ENCODE measurements around the gene SULT1C2.

- TF ChIP-seq MYC (CRISPR knock-in tag; IDR thresholded peaks at IDR 0.05; ENCODE audit: borderline replicate concordance) (no peak), MEIS2 (CRISPR knock-in tag; IDR thresholded peaks at IDR 0.05) (no peak), HNF4G (IDR thresholded peaks at IDR 0.05; ENCODE audit: borderline replicate concordance, low read depth, low read length) (no peak), HNF4G (CRISPR knock-in tag; IDR thresholded peaks at IDR 0.05; ENCODE audit: borderline replicate concordance, low read depth) (no peak), TBL1XR1 (IDR thresholded peaks at IDR 0.05; ENCODE audit: borderline replicate concordance, low read length, partially characterized antibody) (no peak), KAT7 (CRISPR knock-in tag; IDR thresholded peaks at IDR 0.05; ENCODE audit: borderline replicate concordance) (no peak), ZNF232 (CRISPR knock-in tag; IDR thresholded peaks at IDR 0.05; ENCODE audit: borderline replicate concordance) (no peak), NFE2 (CRISPR knock-in tag; IDR thresholded peaks at IDR 0.05) (no peak), ZNF335 (CRISPR knock-in tag; IDR thresholded peaks at IDR 0.05) (no peak), ELF4 (CRISPR knock-in tag; IDR thresholded peaks at IDR 0.05; ENCODE audit: borderline replicate concordance) (no peak), PATZ1 (CRISPR knock-in tag; IDR thresholded peaks at IDR 0.05) (no peak), ZNF564 (CRISPR knock-in tag; IDR thresholded peaks at IDR 0.05) (no peak), REXO4 (CRISPR knock-in tag; IDR thresholded peaks at IDR 0.05; ENCODE audit: borderline replicate concordance) (no peak)
Observed at GRCh38 chr2:108355906-108356734, 67.4 kb downstream of the SULT1C2 start.
